IMR-90 (cell line): Measurements from ENCODE around the gene THADA. TPM values are rescaled to one million over a fixed set of nuclear protein-coding genes. Genes with fewer than 3 reads are reported as not detected.
A peak's percentile ranks its signal among the peaks of the same experiment; 100 is the strongest.

Experiments used
- ATAC-seq: fragments of 200-7000 bp; cut with Tn5 transposase; 2 replicates; pipeline ENCODE4 v1.9.1; 2020; ENCODE audit warnings: low read depth, mild to moderate bottlenecking, moderate library complexity
- BruUV-seq: library from RNA; stranded (reverse); fragments of 400-500 nt; replicated peaks from 2 replicates; lab custom pipeline; 2021; lab: Mats Ljungman, UMichigan
- CTCF ChIA-PET: fragments of 300-600 bp; formaldehyde crosslinking; extraction: SDS; loops from one replicate; lab custom pipeline; 2021; ENCODE audit warnings: antibody characterized with exemption; lab: Yijun Ruan, JAX
- POLR2A ChIA-PET: fragments of 300-600 bp; sonication (Branson Sonifier 250); formaldehyde crosslinking; loops from one replicate; lab custom pipeline; 2022; ENCODE audit warnings: antibody characterized with exemption; ENCODE audit not compliant: unreplicated experiment; lab: Charles Lee
- DNase-seq: peaks from one replicate; pipeline ENCODE4 v3.0.0; 2013
- H2AFZ ChIP-seq: replicated peaks from 2 replicates; pipeline ENCODE3; 2013; ENCODE audit warnings: low read length, mild to moderate bottlenecking; ENCODE audit not compliant: poor library complexity
- H2AK5ac ChIP-seq: 2 replicates; pipeline ENCODE4 v1.6.1; 2013; ENCODE audit warnings: low read depth, low read length, inconsistent platforms
- H2AK9ac ChIP-seq: replicated peaks from 2 replicates; pipeline ENCODE3; 2013; ENCODE audit warnings: mild to moderate bottlenecking, low read depth, low read length, moderate library complexity; ENCODE audit not compliant: poor library complexity
- H2BK120ac ChIP-seq: 2 replicates; pipeline ENCODE4 v1.6.1; 2013; ENCODE audit warnings: low read depth, low read length, inconsistent platforms
- H2BK15ac ChIP-seq: 3 replicates; pipeline ENCODE4 v1.6.1; 2013; ENCODE audit warnings: low read depth, low read length, inconsistent platforms
- H2BK20ac ChIP-seq: 2 replicates; pipeline ENCODE4 v1.6.1; 2013; ENCODE audit warnings: low read depth, mild to moderate bottlenecking, inconsistent platforms, low read length, moderate library complexity
- H2BK5ac ChIP-seq: 2 replicates; pipeline ENCODE4 v1.6.1; 2013; ENCODE audit warnings: mild to moderate bottlenecking, low read depth, low read length, inconsistent platforms; ENCODE audit not compliant: poor library complexity, severe bottlenecking
- H3K14ac ChIP-seq: replicated peaks from 2 replicates; pipeline ENCODE4 v1.6.1; 2013; ENCODE audit warnings: low read depth, low read length, inconsistent platforms
- H3K18ac ChIP-seq: 2 replicates; pipeline ENCODE4 v1.6.1; 2013; ENCODE audit warnings: low read depth, low read length, control low read depth
- H3K23ac ChIP-seq: 2 replicates; pipeline ENCODE4 v1.6.1; 2013; ENCODE audit warnings: low read depth, low read length, inconsistent platforms
- H3K27ac ChIP-seq: 2 replicates; pipeline ENCODE4 v1.5.1; 2013; ENCODE audit warnings: mild to moderate bottlenecking, control low read depth, low read length; ENCODE audit not compliant: insufficient read depth
- H3K27me3 ChIP-seq: 2 replicates; pipeline ENCODE4 v1.6.1; 2013; ENCODE audit warnings: low read length; ENCODE audit not compliant: control insufficient read depth, insufficient read depth
- H3K36me3 ChIP-seq: 2 replicates; pipeline ENCODE4 v1.6.1; 2013; ENCODE audit warnings: low read length, mixed read lengths; ENCODE audit not compliant: control insufficient read depth, insufficient read depth
- H3K4ac ChIP-seq: 2 replicates; pipeline ENCODE4 v1.6.1; 2013; ENCODE audit warnings: low read depth, low read length, inconsistent platforms
- H3K4me1 ChIP-seq: 2 replicates; pipeline ENCODE4 v1.6.1; 2013; ENCODE audit warnings: low read length, mixed read lengths; ENCODE audit not compliant: control insufficient read depth, insufficient read depth
- H3K4me2 ChIP-seq: 2 replicates; pipeline ENCODE4 v1.6.1; 2013; ENCODE audit warnings: low read depth, mild to moderate bottlenecking, control low read depth, low read length, moderate library complexity
- H3K4me3 ChIP-seq: 2 replicates; pipeline ENCODE4 v1.5.1; 2013; ENCODE audit warnings: low read depth, mild to moderate bottlenecking, control low read depth, low read length, moderate library complexity; ENCODE audit not compliant: insufficient read depth
- H3K56ac ChIP-seq: 2 replicates; pipeline ENCODE4 v1.6.1; 2013; ENCODE audit warnings: low read length, inconsistent platforms; ENCODE audit not compliant: insufficient read depth; ENCODE audit errors: extremely low read depth
- H3K79me1 ChIP-seq, 2 experiments: 2 replicates each; pipeline ENCODE4 v1.6.1; 2013; ENCODE audit warnings: low read length in 2 of 2, inconsistent platforms in 1 of 2, low read depth in 1 of 2
- H3K9ac ChIP-seq: 2 replicates; pipeline ENCODE4 v1.6.1; 2013; ENCODE audit warnings: low read depth, low read length, control low read depth
- H3K9me1 ChIP-seq: 2 replicates; pipeline ENCODE4 v1.6.1; 2013; ENCODE audit warnings: low read length, inconsistent platforms; ENCODE audit not compliant: insufficient read depth
- H3K9me3 ChIP-seq: 2 replicates; pipeline ENCODE4 v1.6.1; 2013; ENCODE audit warnings: low read length; ENCODE audit not compliant: control insufficient read depth, insufficient read depth
- H4K20me1 ChIP-seq: 2 replicates; pipeline ENCODE4 v1.6.1; 2013; ENCODE audit warnings: low read length, inconsistent platforms; ENCODE audit not compliant: insufficient read depth
- H4K5ac ChIP-seq: 2 replicates; pipeline ENCODE4 v1.6.1; 2013; ENCODE audit warnings: mild to moderate bottlenecking, low read depth, low read length, control low read depth
- H4K8ac ChIP-seq, 2 experiments: 2 replicates each; pipeline ENCODE4 v1.6.1; 2013; ENCODE audit warnings: low read depth in 2 of 2, low read length in 2 of 2, control low read depth in 1 of 2, inconsistent platforms in 1 of 2
- H4K91ac ChIP-seq: 2 replicates; pipeline ENCODE4 v1.6.1; 2013; ENCODE audit warnings: low read depth, low read length, inconsistent platforms; ENCODE audit not compliant: insufficient read depth
- BHLHE40 ChIP-seq: fragments of 150-350 bp; IDR thresholded peaks from 2 replicates; pipeline ENCODE4 v1.6.1; 2016; ENCODE audit warnings: mild to moderate bottlenecking, low read depth, low read length
- MAZ ChIP-seq: IDR thresholded peaks from 2 replicates; pipeline ENCODE4 v1.6.1; 2012; ENCODE audit warnings: low read depth, mild to moderate bottlenecking, low read length, improper control_type of control experiment, moderate library complexity, borderline replicate concordance
- NFE2L2 ChIP-seq: fragments of 150-350 bp; IDR thresholded peaks from 2 replicates; pipeline ENCODE4 v1.6.1; 2016; ENCODE audit warnings: low read depth, mild to moderate bottlenecking, low read length
- RAD21 ChIP-seq: IDR thresholded peaks from 2 replicates; pipeline ENCODE4 v1.6.1; 2012; ENCODE audit warnings: low read length, improper control_type of control experiment
- WGBS, 2 experiments: methylation state at CpG; one replicate each; pipeline versions ENCODE4 v1.1.5 to v1.1.7; 2013; ENCODE audit warnings: missing lambda C conversion rate in 2 of 2; ENCODE audit not compliant: insufficient read length in 1 of 2; ENCODE audit errors: extremely low coverage in 2 of 2; 5-methylcytosine and 5-hydroxymethylcytosine counted together
- dilution Hi-C: fragments of 300-500 bp; cut with HindIII; formaldehyde crosslinking; loops from one replicate; pipeline ENCODE4 v1.14.3; 2018; ENCODE audit warnings: low sequenced_read_pairs; ENCODE audit not compliant: unreplicated experiment
- in situ Hi-C: fragments of 300-500 bp; cut with MboI; formaldehyde crosslinking; loops from 3 replicates; pipeline ENCODE4 v1.14.3; 2019; ENCODE audit warnings: low sequenced_read_pairs, inconsistent platforms, mixed read lengths
- intact Hi-C: fragments of 100-400 bp; cut with micrococcal nuclease; formaldehyde crosslinking; loops from 2 replicates; pipeline ENCODE4 v1.10.0; 2022
- polyA plus RNA-seq, 3 experiments: library from polyadenylated mRNA; depleted of rRNA; stranded (reverse); fragments of >200 nt; gene quantifications; 2 replicates each; pipeline ENCODE4 v1.2.3, GENCODE V29; 2012; ENCODE audit warnings: low replicate concordance in 1 of 3
- total RNA-seq: library from RNA; depleted of rRNA; stranded (reverse); fragments of >200 nt; gene quantifications from 2 replicates; pipeline ENCODE4 v1.2.3, GENCODE V29; 2012

The THADA gene
- total and polyA plus RNA-seq, 2 of the 4 experiments (the other 2 are of a cell fraction) = 10.5 to 21.3 TPM

DNA sequence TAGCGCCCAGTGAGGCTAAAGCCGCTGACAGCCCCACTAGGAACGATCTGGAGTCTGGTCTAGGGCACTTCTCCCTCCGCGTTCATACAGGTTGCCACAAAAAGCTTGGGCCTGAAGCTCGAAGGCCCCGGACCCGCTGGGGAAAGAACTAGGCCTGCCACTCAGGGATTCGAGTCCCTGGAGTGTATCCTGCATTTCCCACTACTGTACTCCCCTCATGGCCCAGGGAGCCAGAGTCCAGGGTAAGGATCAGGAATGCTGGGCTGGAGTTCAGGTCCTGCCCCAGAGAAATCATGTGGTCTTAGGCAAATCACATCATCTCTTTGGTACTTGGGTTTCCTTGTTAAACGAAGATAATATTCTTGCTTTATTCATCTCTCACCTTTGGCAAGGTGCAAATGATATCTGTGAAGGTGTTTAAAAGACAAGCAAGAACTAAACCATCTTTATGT is 368.0 kb downstream of the THADA start:
- Histone ChIP-seq H4K91ac (peak overlapping the region; percentile 64), H3K14ac (peak overlapping the region; percentile 87), H3K23ac (peak overlapping the region; percentile 50), H4K5ac (peak overlapping the region; percentile 58), H3K27ac (peak overlapping the region; percentile 87), H2BK20ac (peak overlapping the region; percentile 48; the same call in 1 of the 2 replicates), H3K9me1 (no peaks in the 10 kb centered on the region; the same call in 1 of the 2 replicates), H3K9ac (peak overlapping the region; percentile 80), H3K56ac (peak overlapping the region; percentile 80; the same call in 1 of the 2 replicates), H3K9me3 (no peaks in the 10 kb centered on the region), H2AK9ac (peak overlapping the region; percentile 90), H3K4ac (peak overlapping the region; percentile 79), H2BK120ac (peak overlapping the region; percentile 70), H2BK5ac (peak overlapping the region; percentile 70), H3K18ac (peak overlapping the region; percentile 25; the same call in 1 of the 2 replicates), H4K8ac (peak overlapping the region; percentile 75 to 76; a peak in 2 of 4 replicates), H3K79me1 (peaks cover 8 to 18% of the 10 kb centered on the region in 2 experiments; a peak in 3 of 4 replicates), H2BK15ac (peak overlapping the region; percentile 86; the same call in 1 of the 3 replicates), H2AK5ac (peak overlapping the region; percentile 83), H2AFZ (peak overlapping the region; percentile 85), H3K4me2 (peak overlapping the region; percentile 71), H3K36me3 (peaks cover 20% of the 10 kb centered on the region), H3K27me3 (no peaks in the 10 kb centered on the region), H4K20me1 (peaks cover 23% of the 10 kb centered on the region), H3K4me1 (peaks cover 8% of the 10 kb centered on the region), H3K4me3 (peak overlapping the region; percentile 50)
- in situ Hi-C loops = loop anchor here (10.0 kb wide), 2 partner anchors 153 to 253 kb away; no protein-coding TSS in a partner anchor
- ATAC-seq = no peak
- TF ChIP-seq RAD21 (no peak), MAZ (0 out of 2 replicates have a peak, but pooled peaks have one; percentile 16), BHLHE40 (no peak), NFE2L2 (no peak)
- dilution Hi-C loops = no loop called here
- DNase-seq = peak; percentile 46
- no TSS peak for BruUV-seq
- 10% methylated on average over 5 of the region's 10 CpGs; no CpG with 5 or more reads in 1 of the 2 experiments for WGBS, 2 experiments
- intact Hi-C loops = loop anchor here (1.0 to 5.0 kb wide), 3 partner anchors 114 to 369 kb away; no protein-coding TSS in a partner anchor
- POLR2A ChIA-PET = no interaction called here
- CTCF ChIA-PET = interaction anchor here (0.7 to 2.2 kb wide), 3 partner anchors 254 to 356 kb away, joined by 3 to 12 read pairs (median 3); no protein-coding TSS in a partner anchor
